A673 (cell line): ENCODE results near the gene MIPOL1. TPM values are rescaled to one million over a fixed set of nuclear protein-coding genes. Genes with fewer than 3 reads are reported as not detected.
"Not testable (repeated sequence)": the region's sequence is repeated elsewhere in the genome, so short reads cannot be mapped to it uniquely, and the experiment has no call there.

Experiments used
- BruUV-seq: library from RNA; stranded (reverse); fragments of 400-500 nt; replicated peaks from 2 replicates; lab custom pipeline; 2021; lab: Mats Ljungman, UMichigan
- CTCF ChIA-PET: fragments of 300-600 bp; sonication (Branson Sonifier 250); formaldehyde crosslinking; loops from one replicate; lab custom pipeline; 2022; ENCODE audit warnings: antibody characterized with exemption; lab: Charles Lee
- POLR2A ChIA-PET: fragments of 300-600 bp; sonication (Branson Sonifier 250); formaldehyde crosslinking; loops from one replicate; lab custom pipeline; 2022; ENCODE audit warnings: antibody characterized with exemption; ENCODE audit not compliant: low non-redundant PET; lab: Charles Lee
- DNase-seq: peaks from one replicate; pipeline ENCODE4 v3.0.0-alpha.2; 2015; ENCODE audit warnings: low spot score
- H3K27ac ChIP-seq: fragments of 200-600 bp; sonication (generic); 2 replicates; pipeline ENCODE4 v1.5.1; 2016; ENCODE audit warnings: mixed run types, low read depth, mild to moderate bottlenecking, mixed read lengths, antibody characterized with exemption, low read length; ENCODE audit not compliant: poor library complexity, severe bottlenecking
- H3K27me3 ChIP-seq: fragments of 200-600 bp; sonication (generic); replicated peaks from 2 replicates; pipeline ENCODE4 v1.6.1; 2017; ENCODE audit warnings: mixed run types, low read depth, mild to moderate bottlenecking, mixed read lengths, antibody characterized with exemption, low read length; ENCODE audit not compliant: insufficient read depth, poor library complexity
- H3K36me3 ChIP-seq: fragments of 200-600 bp; sonication (generic); 2 replicates; pipeline ENCODE4 v1.6.1; 2016; ENCODE audit warnings: mixed run types, mild to moderate bottlenecking, mixed read lengths, antibody characterized with exemption, low read length; ENCODE audit not compliant: insufficient read depth, poor library complexity, severe bottlenecking
- H3K4me1 ChIP-seq: fragments of 200-600 bp; sonication (generic); 2 replicates; pipeline ENCODE4 v1.6.1; 2017; ENCODE audit warnings: mixed run types, mild to moderate bottlenecking, mixed read lengths, antibody characterized with exemption, low read length; ENCODE audit not compliant: insufficient read depth, poor library complexity, severe bottlenecking
- H3K4me3 ChIP-seq: fragments of 200-600 bp; sonication (generic); 2 replicates; pipeline ENCODE4 v1.5.1; 2016; ENCODE audit warnings: low read depth, mixed run types, mild to moderate bottlenecking, mixed read lengths, low read length; ENCODE audit not compliant: poor library complexity, severe bottlenecking
- H3K9me3 ChIP-seq: fragments of 200-600 bp; sonication (generic); 2 replicates; pipeline ENCODE4 v1.6.1; 2016; ENCODE audit warnings: mixed run types, low read depth, mild to moderate bottlenecking, mixed read lengths, antibody characterized with exemption, low read length; ENCODE audit not compliant: poor library complexity, severe bottlenecking
- EZH2 ChIP-seq: fragments of 200-600 bp; sonication (generic); IDR thresholded peaks from 2 replicates; pipeline ENCODE4 v1.6.1; 2017; ENCODE audit warnings: borderline replicate concordance, low read depth, mild to moderate bottlenecking, mixed read lengths, antibody characterized with exemption, low read length; ENCODE audit not compliant: poor library complexity, severe bottlenecking
- intact Hi-C: fragments of 100-400 bp; cut with micrococcal nuclease; formaldehyde crosslinking; loops from one replicate; pipeline ENCODE4 v1.10.0; 2022; ENCODE audit not compliant: unreplicated experiment
- total RNA-seq: library from RNA; stranded (reverse); gene quantifications from 2 replicates; pipeline ENCODE4 v1.2.3, GENCODE V29; 2021
- TF ChIP-seq, protein P1 (sequence below): fragments of 300-800, 200-600 bp; sonication (generic); conservative IDR thresholded peaks from 2 replicates; pipeline ENCODE4 v1.5.1; 2017; ENCODE audit warnings: low read depth, mild to moderate bottlenecking, antibody characterized with exemption, low read length, moderate library complexity, mixed read lengths

MIPOL1 gene
- total RNA-seq, 1 experiment from 2014 or later = 15.0 TPM

GRCh38 chr14:37181441-37181840 is 16.3 kb upstream of the MIPOL1 start:
- no peak for TF ChIP-seq EZH2
- TF ChIP-seq, protein P1, sequence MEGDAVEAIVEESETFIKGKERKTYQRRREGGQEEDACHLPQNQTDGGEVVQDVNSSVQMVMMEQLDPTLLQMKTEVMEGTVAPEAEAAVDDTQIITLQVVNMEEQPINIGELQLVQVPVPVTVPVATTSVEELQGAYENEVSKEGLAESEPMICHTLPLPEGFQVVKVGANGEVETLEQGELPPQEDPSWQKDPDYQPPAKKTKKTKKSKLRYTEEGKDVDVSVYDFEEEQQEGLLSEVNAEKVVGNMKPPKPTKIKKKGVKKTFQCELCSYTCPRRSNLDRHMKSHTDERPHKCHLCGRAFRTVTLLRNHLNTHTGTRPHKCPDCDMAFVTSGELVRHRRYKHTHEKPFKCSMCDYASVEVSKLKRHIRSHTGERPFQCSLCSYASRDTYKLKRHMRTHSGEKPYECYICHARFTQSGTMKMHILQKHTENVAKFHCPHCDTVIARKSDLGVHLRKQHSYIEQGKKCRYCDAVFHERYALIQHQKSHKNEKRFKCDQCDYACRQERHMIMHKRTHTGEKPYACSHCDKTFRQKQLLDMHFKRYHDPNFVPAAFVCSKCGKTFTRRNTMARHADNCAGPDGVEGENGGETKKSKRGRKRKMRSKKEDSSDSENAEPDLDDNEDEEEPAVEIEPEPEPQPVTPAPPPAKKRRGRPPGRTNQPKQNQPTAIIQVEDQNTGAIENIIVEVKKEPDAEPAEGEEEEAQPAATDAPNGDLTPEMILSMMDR = no peak

GRCh38 chr14:37184520-37184919 is 13.2 kb upstream of the MIPOL1 start:
- H3K4me1 ChIP-seq, BruUV-seq, CTCF ChIA-PET, H3K9me3 ChIP-seq, H3K36me3 ChIP-seq, H3K27me3 ChIP-seq, intact Hi-C loops, POLR2A ChIA-PET, DNase-seq, H3K27ac ChIP-seq, H3K4me3 ChIP-seq: not testable (repeated sequence)

More at GRCh38 chr14:37181441-37181840, 16.3 kb upstream of the MIPOL1 start:
- H3K9me3 ChIP-seq = no peaks in the 10 kb centered on the region
- H3K36me3 ChIP-seq = no peaks in the 10 kb centered on the region
- BruUV-seq = no TSS peak
- no peak overlapping the region for H3K4me3 ChIP-seq
- ChIA-PET POLR2A (no interaction called here), CTCF (no interaction called here)
- DNase-seq = no peak
- H3K27ac ChIP-seq = no peak overlapping the region
- H3K27me3 ChIP-seq = no peaks in the 10 kb centered on the region
- H3K4me1 ChIP-seq = no peaks in the 10 kb centered on the region
- intact Hi-C loops = no loop called here

- TF ChIP-seq, protein P1 = no peak
- TF ChIP-seq EZH2 = no peak
- POLR2A ChIA-PET = no interaction called here
- no peak overlapping the region for H3K4me3 ChIP-seq
- H3K27me3 ChIP-seq = no peaks in the 10 kb centered on the region
- intact Hi-C loops = no loop called here
- no peaks in the 10 kb centered on the region for H3K9me3 ChIP-seq
- BruUV-seq = no TSS peak
- no peak overlapping the region for H3K27ac ChIP-seq
- CTCF ChIA-PET = no interaction called here
- no peaks in the 10 kb centered on the region for H3K36me3 ChIP-seq
- no peaks in the 10 kb centered on the region for H3K4me1 ChIP-seq
- no peak for DNase-seq
Observed at GRCh38 chr14:37185670-37186069, 12.1 kb upstream of the MIPOL1 start.

GRCh38 chr14:37186865-37187264 is 10.9 kb upstream of the MIPOL1 start:
- H3K4me1 ChIP-seq = no peaks in the 10 kb centered on the region
- no peak overlapping the region for H3K4me3 ChIP-seq
- ChIA-PET CTCF (interaction anchor here (0.6 kb wide), 1 partner anchor 45 kb away, joined by 3 read pairs; no protein-coding TSS in a partner anchor), POLR2A (interaction anchor here (0.7 kb wide), 1 partner anchor 1157 kb away, joined by 3 read pairs; no protein-coding TSS in a partner anchor)
- TF ChIP-seq, protein P1 = no peak
- no peak for TF ChIP-seq EZH2
- H3K27ac ChIP-seq = no peak overlapping the region
- H3K27me3 ChIP-seq = no peaks in the 10 kb centered on the region
- no peaks in the 10 kb centered on the region for H3K36me3 ChIP-seq
- no TSS peak for BruUV-seq
- intact Hi-C loops = no loop called here
- H3K9me3 ChIP-seq = no peaks in the 10 kb centered on the region
- no peak for DNase-seq
